Mesenchymal stem cell (in vitro differentiated cells and primary cell): Measurements from ENCODE around the gene SCAPER.

Experiments
- DNase-seq: peaks from one replicate; pipeline ENCODE4 v3.0.0-alpha.2; 2013
- H2AFZ ChIP-seq: one replicate; pipeline ENCODE4 v1.6.1; 2013; ENCODE audit warnings: low read depth, mild to moderate bottlenecking, control low read depth, inconsistent platforms, low read length, moderate library complexity
- H2AK5ac ChIP-seq: 2 replicates; pipeline ENCODE4 v1.6.1; 2013; ENCODE audit warnings: low read length, moderate library complexity, mild to moderate bottlenecking, inconsistent platforms; ENCODE audit not compliant: severe bottlenecking
- H2BK120ac ChIP-seq: one replicate; pipeline ENCODE4 v1.6.1; 2013; ENCODE audit warnings: low read depth, mild to moderate bottlenecking, inconsistent platforms, low read length, moderate library complexity
- H2BK12ac ChIP-seq, 2 experiments: one replicate each; pipeline ENCODE4 v1.6.1; 2013; ENCODE audit warnings: inconsistent platforms in 2 of 2, low read length in 2 of 2, mild to moderate bottlenecking in 2 of 2, moderate library complexity in 2 of 2, control low read depth in 1 of 2
- H2BK15ac ChIP-seq: one replicate; pipeline ENCODE4 v1.6.1; 2013; ENCODE audit warnings: mild to moderate bottlenecking, low read depth, inconsistent platforms; ENCODE audit not compliant: poor library complexity, severe bottlenecking
- H2BK5ac ChIP-seq: 2 replicates; pipeline ENCODE4 v1.6.1; 2013; ENCODE audit warnings: low read depth, mild to moderate bottlenecking, low read length, control low read depth, inconsistent platforms; ENCODE audit not compliant: poor library complexity, severe bottlenecking
- H3K14ac ChIP-seq, 2 experiments: one replicate each; pipeline ENCODE4 v1.6.1; 2013; ENCODE audit warnings: inconsistent platforms in 2 of 2, low read length in 2 of 2, control low read depth in 1 of 2, mild to moderate bottlenecking in 1 of 2, moderate library complexity in 1 of 2
- H3K18ac ChIP-seq, 2 experiments: one replicate each; pipeline ENCODE4 v1.6.1; 2013; ENCODE audit warnings: inconsistent platforms in 2 of 2, low read length in 2 of 2, control low read depth in 1 of 2, low read depth in 1 of 2, mild to moderate bottlenecking in 1 of 2
- H3K23ac ChIP-seq, 2 experiments: one replicate each; pipeline ENCODE4 v1.6.1; 2013; ENCODE audit warnings: inconsistent platforms in 2 of 2, low read length in 2 of 2, mild to moderate bottlenecking in 2 of 2, moderate library complexity in 2 of 2, control low read depth in 1 of 2
- H3K27ac ChIP-seq: 2 replicates; pipeline ENCODE4 v1.5.1; 2013; ENCODE audit warnings: mild to moderate bottlenecking, moderate library complexity, low read length, control low read depth, inconsistent platforms; ENCODE audit not compliant: poor library complexity, severe bottlenecking
- H3K27me3 ChIP-seq, 2 experiments: 2 replicates each; pipeline versions ENCODE4 v1.6.1 to v1.7.0; 2013; ENCODE audit warnings: low read length in 2 of 2, mild to moderate bottlenecking in 2 of 2, moderate library complexity in 2 of 2, control low read depth in 1 of 2, inconsistent platforms in 1 of 2; ENCODE audit not compliant: control insufficient read depth in 1 of 2, insufficient read depth in 1 of 2
- H3K36me3 ChIP-seq, 2 experiments: 2 replicates each; pipeline versions ENCODE4 v1.6.1 to v1.7.0; 2013; ENCODE audit warnings: low read length in 2 of 2, control low read depth in 1 of 2, inconsistent platforms in 1 of 2, low read depth in 1 of 2, mild to moderate bottlenecking in 1 of 2; ENCODE audit not compliant: insufficient read depth in 2 of 2, control insufficient read depth in 1 of 2
- H3K4ac ChIP-seq, 2 experiments: one replicate each; pipeline ENCODE4 v1.6.1; 2013; ENCODE audit warnings: inconsistent platforms in 2 of 2, low read length in 2 of 2, mild to moderate bottlenecking in 2 of 2, moderate library complexity in 2 of 2, control low read depth in 1 of 2, low read depth in 1 of 2
- H3K4me1 ChIP-seq: 2 replicates; pipeline ENCODE4 v1.6.1; 2013; ENCODE audit warnings: low read depth, low read length, control low read depth; ENCODE audit not compliant: control insufficient read depth, insufficient read depth
- H3K4me2 ChIP-seq: 2 replicates; pipeline ENCODE4 v1.6.1; 2013; ENCODE audit warnings: low read length, mild to moderate bottlenecking, inconsistent platforms; ENCODE audit not compliant: poor library complexity, severe bottlenecking
- H3K4me3 ChIP-seq, 2 experiments: 2 replicates each; pipeline versions ENCODE4 v1.5.1 to v1.7.0; 2013; ENCODE audit warnings: low read length in 2 of 2, mild to moderate bottlenecking in 2 of 2, control low read depth in 1 of 2, low read depth in 1 of 2; ENCODE audit not compliant: insufficient read depth in 1 of 2
- H3K79me1 ChIP-seq: replicated peaks from 2 replicates; pipeline ENCODE4 v1.6.1; 2013; ENCODE audit warnings: mild to moderate bottlenecking, control low read depth, low read length, inconsistent platforms; ENCODE audit not compliant: poor library complexity, severe bottlenecking
- H3K9ac ChIP-seq: 2 replicates; pipeline ENCODE4 v1.7.0; 2013; ENCODE audit warnings: mild to moderate bottlenecking, low read length, moderate library complexity
- H3K9me3 ChIP-seq: 2 replicates; pipeline ENCODE4 v1.7.0; 2013; ENCODE audit warnings: mild to moderate bottlenecking, low read length; ENCODE audit not compliant: control insufficient read depth
- H4K8ac ChIP-seq: one replicate; pipeline ENCODE4 v1.6.1; 2013; ENCODE audit warnings: inconsistent platforms, mild to moderate bottlenecking, low read length, moderate library complexity
- H4K91ac ChIP-seq: one replicate; pipeline ENCODE4 v1.6.1; 2013; ENCODE audit warnings: mild to moderate bottlenecking, low read length, inconsistent platforms
- WGBS: methylation state at CpG from one replicate; pipeline ENCODE4 v1.1.7; 2013; ENCODE audit warnings: mixed read lengths; 5-methylcytosine and 5-hydroxymethylcytosine counted together

Gene SCAPER

DNA sequence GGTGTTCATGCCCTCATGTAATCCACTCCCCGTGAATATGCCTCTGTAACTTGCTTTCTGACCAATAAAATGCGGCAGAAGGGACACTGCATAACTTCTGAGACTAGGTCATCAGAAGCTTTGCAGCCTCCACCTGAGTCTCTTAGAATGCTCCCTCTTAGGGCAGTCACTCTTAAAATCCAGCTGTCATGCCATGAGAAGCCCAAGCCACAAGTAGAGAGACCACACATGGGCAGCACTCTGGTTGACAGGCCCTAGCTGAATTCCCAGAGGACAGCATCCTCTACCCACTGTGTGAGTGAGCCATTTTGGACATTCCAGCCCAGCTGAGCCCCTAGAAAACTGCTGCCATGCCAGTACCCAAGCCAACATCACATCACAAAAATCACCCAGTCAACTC is 41.4 kb downstream of the SCAPER start:
- H2BK12ac ChIP-seq, result no peak overlapping the region
- no peak overlapping the region for H2AFZ ChIP-seq
- no peak overlapping the region for H3K4me3 ChIP-seq
- H2AK5ac ChIP-seq, result no peak overlapping the region
- no peak overlapping the region for H3K9ac ChIP-seq
- H3K4me1 ChIP-seq, result no peaks in the 10 kb centered on the region
- no peak overlapping the region for H2BK15ac ChIP-seq
- DNase-seq, result no peak
- peaks cover 8% of the 10 kb centered on the region for H3K79me1 ChIP-seq
- no peaks in the 10 kb centered on the region for H3K36me3 ChIP-seq
- H2BK5ac ChIP-seq, result no peak overlapping the region
- no peak overlapping the region for H3K4me2 ChIP-seq
- no peaks in the 10 kb centered on the region for H3K27me3 ChIP-seq
- 93% methylated on average over 2 of the region's 2 CpGs for WGBS
- no peak overlapping the region for H4K91ac ChIP-seq
- no peak overlapping the region for H3K27ac ChIP-seq
- H2BK120ac ChIP-seq, result no peak overlapping the region
- H4K8ac ChIP-seq, result no peak overlapping the region
- no peak overlapping the region for H3K4ac ChIP-seq
- no peak overlapping the region for H3K14ac ChIP-seq
- no peak overlapping the region for H3K23ac ChIP-seq
- H3K9me3 ChIP-seq, result no peaks in the 10 kb centered on the region
- no peak overlapping the region for H3K18ac ChIP-seq

DNA sequence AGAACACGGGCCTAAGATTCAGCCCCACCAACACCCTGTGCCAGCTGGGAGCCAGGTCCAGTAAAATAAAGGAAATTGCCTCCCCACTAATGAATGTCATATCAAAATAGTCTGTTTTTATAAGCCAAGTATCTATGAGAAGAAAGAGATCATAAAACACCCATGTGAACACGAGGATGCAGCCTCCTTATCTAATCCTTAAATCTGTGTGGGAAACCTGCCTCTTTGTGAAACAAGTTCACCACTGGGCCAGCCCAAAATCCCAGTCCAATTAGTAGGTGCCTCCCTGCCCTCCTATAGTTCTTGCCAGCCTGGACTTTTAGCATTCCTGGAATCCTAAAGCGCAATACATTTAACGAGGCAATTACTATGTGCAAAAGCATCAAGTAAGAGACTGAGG is 42.0 kb downstream of the SCAPER start:
- Histone ChIP-seq H3K79me1 (peaks cover 8% of the 10 kb centered on the region), H4K8ac (no peak overlapping the region), H3K14ac (no peak overlapping the region), H2BK5ac (no peak overlapping the region), H2AK5ac (no peak overlapping the region), H2BK12ac (no peak overlapping the region), H3K4me1 (no peaks in the 10 kb centered on the region), H3K18ac (no peak overlapping the region), H2AFZ (no peak overlapping the region), H3K4me2 (no peak overlapping the region), H2BK120ac (no peak overlapping the region), H3K27ac (no peak overlapping the region), H3K9ac (no peak overlapping the region), H3K27me3 (no peaks in the 10 kb centered on the region), H3K4ac (no peak overlapping the region), H3K23ac (no peak overlapping the region), H3K36me3 (no peaks in the 10 kb centered on the region), H2BK15ac (no peak overlapping the region), H4K91ac (no peak overlapping the region), H3K4me3 (no peak overlapping the region), H3K9me3 (no peaks in the 10 kb centered on the region)
- WGBS, result 80% methylated on average over 2 of the region's 4 CpGs
- DNase-seq, result no peak

DNA sequence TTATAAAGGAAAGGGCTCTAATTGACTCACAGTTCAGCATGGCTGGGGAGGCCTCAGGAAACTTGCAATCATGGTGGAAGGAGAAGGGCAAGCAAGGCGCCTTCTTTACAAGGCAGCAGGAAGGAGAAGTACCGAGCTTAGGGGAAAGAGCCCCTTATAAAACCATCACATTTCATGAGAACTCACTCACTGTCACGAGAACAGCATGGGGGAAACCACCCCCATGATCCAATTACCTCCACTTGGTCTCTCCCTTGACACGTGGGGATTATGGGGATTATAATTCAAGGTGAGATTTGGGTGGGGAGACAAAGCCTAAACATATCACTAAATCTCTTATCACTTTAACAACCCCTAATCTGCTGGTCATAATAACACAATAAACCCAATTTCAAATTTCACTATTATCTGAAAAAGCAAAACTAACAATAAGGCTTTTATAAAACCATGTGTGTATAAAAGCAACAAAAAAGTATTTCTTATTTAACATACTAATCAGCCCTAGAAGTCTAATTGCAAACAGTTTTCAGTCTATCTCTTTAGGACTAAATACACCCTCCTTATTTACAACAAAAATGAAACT is 43.2 kb downstream of the SCAPER start:
- H2BK15ac ChIP-seq, result no peak overlapping the region
- no peak overlapping the region for H3K4me3 ChIP-seq
- no peaks in the 10 kb centered on the region for H3K27me3 ChIP-seq
- no peak for DNase-seq
- no peak overlapping the region for H2BK5ac ChIP-seq
- H3K9me3 ChIP-seq, result no peaks in the 10 kb centered on the region
- no peak overlapping the region for H3K4ac ChIP-seq
- WGBS, result no CpG with 5 or more reads among the region's 4 CpGs
- H3K4me2 ChIP-seq, result no peak overlapping the region
- no peak overlapping the region for H3K18ac ChIP-seq
- H3K36me3 ChIP-seq, result no peaks in the 10 kb centered on the region
- no peak overlapping the region for H2BK120ac ChIP-seq
- no peak overlapping the region for H3K23ac ChIP-seq
- no peaks in the 10 kb centered on the region for H3K4me1 ChIP-seq
- H3K14ac ChIP-seq, result no peak overlapping the region
- H3K9ac ChIP-seq, result no peak overlapping the region
- H3K27ac ChIP-seq, result no peak overlapping the region
- H3K79me1 ChIP-seq, result peaks cover 6% of the 10 kb centered on the region
- H4K91ac ChIP-seq, result no peak overlapping the region
- no peak overlapping the region for H2AFZ ChIP-seq
- no peak overlapping the region for H4K8ac ChIP-seq
- H2AK5ac ChIP-seq, result no peak overlapping the region
- H2BK12ac ChIP-seq, result no peak overlapping the region

DNA sequence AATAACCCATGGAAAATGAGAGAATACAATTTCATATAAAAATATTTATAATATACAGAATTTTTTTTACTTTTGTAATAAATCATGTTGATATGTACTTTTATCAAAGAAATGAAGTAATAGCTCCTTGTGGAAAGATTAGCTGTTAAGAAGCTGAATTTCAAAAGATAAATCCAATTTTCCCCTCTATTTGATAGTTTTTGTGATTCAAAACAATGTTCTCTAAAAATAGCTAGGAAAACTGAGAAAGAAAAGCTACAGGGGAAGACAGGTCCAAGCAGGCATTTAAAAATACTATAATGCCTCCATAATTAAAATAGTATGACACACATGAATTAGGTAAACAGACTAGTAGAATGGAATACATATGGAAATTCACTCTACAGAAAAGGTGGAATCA is 44.9 kb downstream of the SCAPER start:
- no peak overlapping the region for H4K8ac ChIP-seq
- H2AFZ ChIP-seq, result no peak overlapping the region
- no peak overlapping the region for H3K4ac ChIP-seq
- no peaks in the 10 kb centered on the region for H3K27me3 ChIP-seq
- H2BK120ac ChIP-seq, result no peak overlapping the region
- DNase-seq, result no peak
- no peak overlapping the region for H3K9ac ChIP-seq
- no peak overlapping the region for H3K23ac ChIP-seq
- H3K4me2 ChIP-seq, result no peak overlapping the region
- peaks cover 7% of the 10 kb centered on the region for H3K79me1 ChIP-seq
- peaks cover 0 to 4% of the 10 kb centered on the region in 2 experiments for H3K36me3 ChIP-seq
- peaks cover 3% of the 10 kb centered on the region for H3K9me3 ChIP-seq
- no peak overlapping the region for H3K4me3 ChIP-seq
- H3K27ac ChIP-seq, result no peak overlapping the region
- H4K91ac ChIP-seq, result no peak overlapping the region
- no peak overlapping the region for H3K14ac ChIP-seq
- H3K4me1 ChIP-seq, result no peaks in the 10 kb centered on the region
- no peak overlapping the region for H2BK5ac ChIP-seq
- no peak overlapping the region for H2BK15ac ChIP-seq
- no peak overlapping the region for H2AK5ac ChIP-seq
- no peak overlapping the region for H3K18ac ChIP-seq
- H2BK12ac ChIP-seq, result no peak overlapping the region
